ENCODE measurements around the gene PCDH9.

PCDH9 gene

DNA sequence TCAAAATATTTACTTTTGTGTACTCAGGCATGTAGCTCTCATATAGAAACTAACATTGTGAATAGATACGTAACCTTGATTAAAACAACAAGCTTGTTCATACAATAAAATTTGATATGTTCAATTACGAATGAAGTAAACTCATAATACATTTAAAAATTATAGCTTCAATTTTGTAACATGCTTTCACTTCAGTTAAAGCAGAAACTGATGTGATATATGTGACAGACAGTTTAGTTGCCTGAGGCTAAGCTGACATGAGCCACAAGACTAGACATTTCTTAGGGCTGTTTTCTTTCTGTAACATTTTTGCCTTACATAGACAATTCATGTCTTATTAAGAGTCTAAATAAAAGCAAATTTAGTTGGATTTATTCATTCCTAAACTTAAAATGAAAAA lies 526.0 kb downstream of the PCDH9 start:
- no peak for DNase-seq

DNA sequence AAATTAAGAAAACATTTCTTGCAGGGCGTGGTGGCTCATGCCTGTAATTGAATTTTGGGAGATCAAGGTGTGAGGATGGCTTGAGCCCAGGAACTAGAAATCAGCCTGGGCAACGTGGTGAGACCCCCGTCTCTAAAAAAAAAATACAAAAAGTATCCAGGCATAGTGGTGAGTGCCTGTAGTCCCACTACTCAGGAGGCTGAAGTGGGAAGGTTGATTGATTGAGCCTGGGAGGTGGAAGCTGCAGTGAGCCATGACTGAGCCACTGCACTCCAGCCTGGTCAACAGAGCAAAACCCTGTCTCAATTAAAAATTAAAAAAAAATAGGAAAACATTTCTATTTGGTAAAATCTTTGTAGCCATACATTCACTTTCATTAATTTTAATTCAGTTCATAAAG lies 526.5 kb downstream of the PCDH9 start:
- no peak for DNase-seq

GRCh38 chr13:66700117-66700601 lies 530.0 kb downstream of the PCDH9 start:
- no peak for DNase-seq

- DNase-seq: no peak
These were observed 536.5 kb downstream of the PCDH9 start for GRCh38 chr13:66693656-66694055.

GRCh38 chr13:66691149-66691548 lies 539.0 kb downstream of the PCDH9 start:
- DNase-seq: no peak

DNA sequence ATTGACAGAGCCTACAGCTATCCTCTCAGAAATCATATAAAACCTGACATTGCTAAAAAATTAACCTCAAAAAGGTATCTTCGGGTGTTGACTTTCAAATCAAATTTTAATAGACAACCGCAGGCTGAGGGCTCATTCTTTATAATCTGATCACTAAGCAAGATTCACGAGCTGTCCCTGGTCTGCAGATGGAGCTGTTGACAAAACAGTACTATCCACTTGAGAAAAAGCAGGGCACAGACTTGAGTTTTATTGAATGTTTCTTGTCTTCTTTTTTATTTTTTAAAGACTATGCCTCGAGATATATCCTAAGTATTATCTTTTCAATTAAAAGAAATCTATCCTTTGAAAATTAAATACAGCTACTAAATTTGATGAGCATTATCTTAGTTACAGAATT lies 540.5 kb downstream of the PCDH9 start:
- no peak for DNase-seq

DNA sequence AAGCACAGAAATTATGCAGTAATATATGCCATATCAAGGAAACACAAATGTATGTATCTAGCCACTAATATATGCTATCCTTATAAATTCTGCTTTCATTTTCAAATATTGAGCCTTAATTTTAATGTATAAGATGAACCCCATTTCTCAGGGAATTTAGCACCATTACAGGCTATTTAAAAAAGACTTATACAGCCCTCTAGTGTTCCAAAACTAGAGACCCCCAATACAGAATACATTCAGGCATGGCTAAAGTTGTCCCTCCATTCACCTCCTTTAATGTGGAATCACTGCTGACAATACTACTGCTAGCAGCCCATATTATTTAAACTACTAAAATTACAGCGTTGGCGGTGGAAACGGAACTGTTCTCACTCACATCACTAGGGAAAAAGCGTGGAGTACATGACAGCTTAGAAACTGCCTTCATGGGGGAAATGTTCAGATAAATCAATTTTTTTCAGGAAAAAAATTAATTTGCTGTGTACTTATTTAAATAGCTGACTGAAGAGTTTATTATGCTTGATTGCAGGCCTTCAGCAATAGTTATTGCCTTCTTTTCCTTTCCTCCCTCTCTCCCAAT lies 541.0 kb downstream of the PCDH9 start:
- DNase-seq: no peak

GRCh38 chr13:66681403-66681802 lies 548.7 kb downstream of the PCDH9 start:
- no peak for DNase-seq

DNA sequence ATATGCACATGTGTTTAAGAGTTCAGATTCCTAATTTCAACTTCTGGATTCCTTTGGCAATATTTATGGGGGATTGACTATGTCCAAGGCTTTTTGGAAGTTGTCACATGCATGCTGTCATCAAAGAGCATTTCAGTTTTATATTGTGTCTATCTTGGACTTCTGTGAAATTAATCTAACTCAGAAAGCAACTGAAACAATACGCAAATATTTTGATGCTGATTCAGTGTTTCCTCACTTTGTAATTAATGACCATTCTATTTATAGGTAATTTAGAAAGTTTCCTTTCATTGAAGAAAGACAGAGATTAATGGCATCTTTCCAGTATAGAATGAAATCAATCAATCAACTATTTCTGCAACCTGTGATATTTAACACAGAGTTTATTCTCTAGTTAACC lies 550.1 kb downstream of the PCDH9 start:
- DNase-seq: no peak

DNA sequence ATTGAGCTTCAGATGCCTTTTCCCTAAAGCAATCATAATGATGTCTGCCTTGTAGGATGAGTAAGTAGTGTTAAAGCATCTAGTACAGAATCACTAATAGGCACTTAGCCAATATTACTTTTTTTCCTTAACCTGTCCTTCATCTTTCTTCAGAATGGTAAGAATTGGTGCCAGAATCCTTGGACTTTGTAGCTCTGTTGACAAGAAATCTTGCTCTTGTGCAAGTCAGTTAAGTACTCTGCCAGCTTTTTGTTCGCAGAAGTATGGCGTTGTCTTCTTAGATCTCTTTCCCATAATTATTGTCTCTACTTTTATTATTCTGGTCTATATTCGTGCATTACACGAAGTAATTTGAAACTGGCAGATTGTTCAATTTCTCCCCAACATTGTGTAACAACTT lies 554.5 kb downstream of the PCDH9 start:
- no peak for DNase-seq

DNA sequence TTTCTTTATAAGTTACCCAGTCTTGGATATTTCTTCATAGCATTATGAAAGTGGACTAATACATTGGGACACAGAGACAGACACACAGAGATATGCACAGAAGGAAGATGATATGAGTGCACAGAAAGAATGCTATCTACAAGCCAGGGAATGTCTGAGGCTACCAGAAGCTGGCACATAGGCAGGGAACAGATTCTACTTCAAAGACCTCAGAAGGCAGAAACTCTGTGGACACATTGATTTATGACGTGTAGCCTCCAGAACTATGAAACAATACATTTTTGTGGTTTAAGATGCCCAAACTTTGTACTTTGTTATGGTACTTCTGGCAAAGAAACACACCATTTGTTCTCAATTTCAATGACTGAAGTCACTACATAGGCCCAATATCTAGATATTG lies 556.7 kb downstream of the PCDH9 start:
- no peak for DNase-seq

DNA sequence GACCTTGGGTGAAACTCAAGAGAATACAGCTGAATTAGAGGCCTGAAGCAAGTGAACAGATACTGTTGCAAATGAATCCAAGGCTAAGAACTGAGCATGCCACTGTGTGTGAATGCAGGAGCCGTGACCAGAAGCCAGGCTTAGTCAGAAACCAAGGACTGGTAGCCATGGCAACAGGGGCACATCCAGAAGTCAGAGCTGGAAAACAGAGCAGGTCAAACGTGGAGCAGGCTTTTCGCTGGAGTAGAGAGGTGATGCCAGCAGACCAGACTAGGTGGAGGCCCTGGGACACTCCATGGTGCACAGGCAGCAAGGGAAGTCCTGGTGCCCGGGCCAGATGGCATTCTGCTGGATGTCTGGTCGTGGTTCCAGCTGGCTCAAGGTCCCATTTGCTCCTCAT lies 564.1 kb downstream of the PCDH9 start:
- peak; percentile 91 for DNase-seq

DNA sequence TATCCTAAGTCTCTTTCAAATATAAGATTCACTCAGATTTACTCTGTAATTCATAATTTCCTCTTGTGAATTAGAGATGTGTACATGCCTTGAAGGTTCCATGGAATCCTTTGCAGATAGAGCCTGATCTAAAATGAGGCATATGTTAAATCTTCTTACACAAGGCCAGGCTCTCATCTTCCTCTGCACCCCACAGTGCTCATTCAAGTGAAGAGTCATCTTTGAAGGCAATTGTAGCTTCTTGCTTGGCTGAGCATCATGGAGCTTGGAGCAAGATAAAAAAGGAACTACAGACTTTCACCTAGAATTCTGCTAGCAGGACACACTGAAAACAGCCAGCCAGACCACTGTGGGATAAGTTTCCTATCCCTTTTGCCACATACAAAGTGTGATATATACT lies 566.4 kb downstream of the PCDH9 start:
- no peak for DNase-seq

GRCh38 chr13:66663206-66663605 lies 566.9 kb downstream of the PCDH9 start:
- DNase-seq: no peak

- no peak for DNase-seq
These were observed 568.8 kb downstream of the PCDH9 start for GRCh38 chr13:66661336-66661735.

GRCh38 chr13:66660468-66660813 lies 569.7 kb downstream of the PCDH9 start:
- DNase-seq: no peak

DNA sequence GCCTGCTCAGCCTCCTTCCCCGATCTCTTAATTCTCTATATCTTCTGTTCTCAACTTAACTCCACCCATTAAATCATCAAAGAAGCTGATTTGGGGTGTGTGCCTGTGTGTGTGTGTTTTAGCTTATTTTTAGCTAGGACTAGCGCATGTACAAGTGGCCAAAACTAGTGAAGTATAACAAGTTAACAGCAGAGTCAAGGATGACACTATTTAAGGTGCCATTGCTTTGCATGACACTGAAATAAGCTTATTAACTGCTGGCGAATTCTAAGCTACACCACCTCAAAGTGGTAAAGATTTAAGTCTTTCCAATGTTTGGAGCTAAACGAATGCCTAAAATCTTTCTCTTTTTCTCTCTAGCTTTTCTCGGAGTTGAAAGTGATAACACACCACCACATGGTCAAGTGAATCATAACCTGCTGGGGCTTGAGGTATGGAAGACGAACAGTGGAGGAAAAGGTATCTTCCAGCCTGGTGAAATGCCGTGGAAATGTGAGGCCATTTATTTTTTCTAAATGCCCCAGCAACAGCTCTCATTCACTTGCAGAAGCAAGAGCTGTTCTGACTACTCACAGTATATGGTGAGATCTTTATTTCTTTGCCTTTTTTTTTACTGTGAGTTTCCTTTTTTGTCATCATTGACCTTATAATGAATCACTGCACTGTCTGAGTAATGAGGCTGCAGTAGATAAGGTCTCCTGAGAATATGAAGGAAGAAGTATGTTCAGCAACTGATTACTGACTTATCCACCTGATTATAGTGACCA lies 570.3 kb downstream of the PCDH9 start:
- DNase-seq: no peak

GRCh38 chr13:66659286-66659685 lies 570.9 kb downstream of the PCDH9 start:
- no peak for DNase-seq

DNA sequence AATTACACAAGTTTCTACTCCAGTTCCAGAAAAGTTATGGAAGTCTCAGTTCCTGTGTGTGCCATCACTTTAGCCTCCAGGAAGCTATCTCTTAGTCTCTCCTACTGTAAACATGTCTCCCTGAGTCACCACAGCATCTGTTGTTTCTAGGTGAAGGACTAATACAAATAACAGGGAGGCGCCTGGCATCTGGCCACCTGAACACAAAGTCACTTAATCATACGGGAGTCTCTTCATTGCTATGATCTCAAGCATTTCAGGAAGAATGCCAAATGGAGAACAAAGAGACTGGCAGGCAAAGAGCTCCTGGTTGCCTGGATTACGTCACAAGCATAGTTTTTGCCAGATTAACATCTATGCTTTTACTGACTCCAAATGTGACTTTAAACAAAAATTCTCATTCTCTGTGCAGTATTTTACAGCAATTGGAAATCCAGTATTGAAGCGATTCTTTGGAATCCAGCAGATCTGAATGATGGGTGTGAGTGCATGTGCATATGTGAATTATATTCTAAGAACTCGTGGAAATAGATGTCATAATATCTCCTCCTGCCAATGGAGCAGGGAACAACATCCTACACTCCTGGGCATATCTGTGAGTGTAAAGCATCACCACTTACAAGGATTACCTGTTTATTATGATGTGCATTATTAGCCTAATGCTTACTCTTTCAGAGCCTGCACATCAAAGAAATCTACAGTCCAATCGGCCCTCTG lies 572.8 kb downstream of the PCDH9 start:
- DNase-seq: peak; percentile 83

DNA sequence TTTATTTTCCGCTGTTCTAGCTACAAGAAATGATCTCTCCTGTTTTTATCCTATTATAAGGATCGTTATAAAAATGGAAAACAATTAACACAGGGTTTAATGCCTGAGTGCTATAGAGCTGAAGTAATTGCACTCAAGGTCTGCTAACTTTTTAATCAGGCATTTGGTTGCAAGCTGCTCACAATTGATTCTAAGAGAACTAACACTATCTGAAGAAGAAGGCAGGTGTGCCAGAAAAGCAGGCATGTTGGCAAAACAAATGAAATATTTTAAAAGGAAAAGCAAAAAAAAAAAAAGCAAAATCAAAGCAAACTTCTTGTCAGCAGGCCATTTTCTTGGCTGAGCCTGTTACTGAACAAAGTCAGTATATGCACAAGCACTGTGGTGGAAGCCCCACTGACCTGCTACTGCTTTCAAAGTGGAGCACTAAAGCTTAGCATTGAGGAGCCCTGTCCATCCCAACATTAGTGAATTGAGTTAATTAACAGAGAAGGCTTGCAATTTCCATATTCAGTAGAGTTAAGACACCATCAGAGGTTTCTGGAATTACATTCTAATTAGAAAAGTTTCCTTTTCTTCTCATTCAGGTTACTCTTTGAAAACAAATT lies 574.2 kb downstream of the PCDH9 start:
- peak; percentile 22 for DNase-seq

DNA sequence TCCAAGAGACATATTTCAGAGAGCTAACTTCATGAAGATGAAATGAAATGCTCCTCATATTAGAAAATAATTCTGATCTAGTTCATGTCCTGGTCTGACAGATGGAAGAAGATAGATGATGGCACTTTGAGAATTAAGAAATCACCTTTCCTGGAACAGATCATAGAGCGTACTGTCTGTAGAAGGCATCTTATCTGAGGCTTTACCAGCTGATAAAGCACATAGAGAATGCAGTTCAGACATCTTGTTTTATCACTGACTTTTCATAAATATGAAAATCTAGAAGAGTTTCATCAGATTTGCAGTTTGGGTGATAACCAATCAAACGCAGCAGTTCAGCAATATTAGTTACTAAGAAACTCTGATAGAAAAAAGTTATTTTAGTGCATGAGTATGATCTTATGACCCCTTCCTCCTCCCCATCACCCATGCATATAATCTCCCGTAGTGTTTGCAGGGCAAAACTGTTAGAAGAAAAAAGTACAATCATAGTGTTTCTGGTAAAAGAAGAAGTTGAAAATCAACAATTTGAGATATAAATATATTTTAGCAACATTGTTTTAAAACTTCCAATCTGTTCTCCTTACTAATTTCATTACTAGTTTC lies 585.2 kb downstream of the PCDH9 start:
- DNase-seq: no peak

DNA sequence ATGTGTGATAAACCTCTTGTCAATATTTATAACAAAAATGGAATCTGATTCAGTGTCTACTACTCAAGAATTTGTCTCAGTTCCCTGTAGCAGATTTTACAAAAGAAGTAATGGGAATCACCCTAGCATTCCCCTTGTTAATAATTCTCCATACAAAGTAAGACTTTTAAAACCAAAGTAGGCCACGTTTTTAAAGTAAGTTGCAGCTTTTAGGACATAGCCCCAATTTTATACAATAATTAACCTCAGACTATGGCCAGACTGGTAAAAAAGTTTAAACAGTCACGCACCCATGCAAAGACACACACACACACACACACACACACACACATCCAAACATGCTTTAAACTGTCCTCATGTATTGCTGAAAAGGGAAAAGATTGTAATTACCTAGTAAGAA lies 589.9 kb downstream of the PCDH9 start:
- no peak for DNase-seq

DNA sequence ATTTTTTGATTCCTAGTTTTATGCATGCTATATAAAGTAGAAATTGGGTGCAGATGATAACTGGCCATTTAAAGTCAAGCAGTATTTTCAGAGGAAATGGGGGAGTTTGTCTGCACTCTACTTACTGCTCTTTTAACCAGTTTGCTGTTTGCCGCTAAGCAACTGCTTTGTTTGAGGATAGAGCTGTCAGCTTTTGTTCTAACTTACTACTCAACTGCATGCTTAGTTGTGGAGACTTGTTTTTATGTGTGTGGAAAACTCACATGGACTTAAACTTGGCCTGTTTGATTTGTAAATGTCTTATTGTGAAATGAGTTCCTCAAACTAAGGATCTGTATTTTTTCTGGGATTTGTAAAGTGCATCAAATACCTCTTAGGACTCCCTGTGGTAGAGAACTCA lies 591.1 kb downstream of the PCDH9 start:
- DNase-seq: no peak
